ENCODE data around the gene STIMATE.

GRCh38 chr3:52793702-52794611 lies 103.4 kb downstream of the STIMATE start:
- TF ChIP-seq CTCF (IDR thresholded peaks at IDR 0.05 in 4 of 5, conservative IDR thresholded peaks at IDR 0.05 in 1 of 5), result no peak
- no peak for TF ChIP-seq POLR2A (IDR thresholded peaks at IDR 0.05)

Data from gastrocnemius medialis (tissue), 4 donors.